LNCaP clone FGC (cell line): ENCODE data around the gene POLR2E.

Experiments
- DNase-seq: peaks from one replicate; pipeline ENCODE4 v3.0.0-alpha.2; 2011; ENCODE audit warnings: low read depth
- H3K4me3 ChIP-seq: 2 replicates; pipeline ENCODE4 v1.5.1; 2011; ENCODE audit warnings: mild to moderate bottlenecking, low read depth, low read length, control low read depth
- TF ChIP-seq, protein P1 (sequence below): IDR thresholded peaks from 2 replicates; pipeline ENCODE4 v1.5.1; 2012; ENCODE audit warnings: mild to moderate bottlenecking; ENCODE audit not compliant: control insufficient read depth, insufficient read depth; ENCODE audit errors: extremely low read depth

Gene POLR2E

DNA sequence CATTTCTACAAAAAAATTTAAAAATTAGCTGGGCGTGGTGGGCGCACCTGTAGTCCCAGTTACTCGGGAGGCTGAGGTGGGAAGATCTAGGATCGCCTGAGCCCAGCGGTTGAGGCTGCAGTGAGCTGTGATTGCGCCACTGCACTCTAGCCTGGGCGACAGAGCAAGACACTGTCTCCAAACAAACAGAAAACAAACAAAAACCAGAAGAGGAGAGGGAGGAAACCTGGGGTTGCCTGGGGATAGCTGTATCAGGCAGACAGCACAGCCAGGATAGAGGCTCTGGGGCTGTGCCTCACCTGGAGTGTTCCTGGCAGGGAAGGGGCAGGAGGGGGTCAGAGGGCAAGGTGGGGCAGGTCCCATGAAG, 2.6 kb upstream of the POLR2E start:
- peak; percentile 50 for DNase-seq
- H3K4me3 ChIP-seq: no peak overlapping the region

DNA sequence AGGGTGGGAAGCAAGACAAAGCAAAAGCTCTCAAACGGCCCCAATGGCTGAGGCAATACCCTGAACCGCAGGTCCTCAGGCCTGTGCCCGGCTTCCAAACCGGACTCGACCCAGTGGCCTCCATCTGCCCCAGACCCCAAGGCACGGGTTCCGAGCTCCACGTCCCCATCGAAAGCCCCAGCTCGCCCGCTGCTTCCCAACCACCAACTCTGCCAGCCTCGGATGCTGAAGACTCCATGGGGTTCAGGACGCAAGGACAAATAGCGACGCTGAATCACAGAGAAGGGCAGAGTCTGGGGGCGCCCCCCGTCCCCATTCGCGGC, 559 bp downstream of the POLR2E start:
- TF ChIP-seq, protein P1, sequence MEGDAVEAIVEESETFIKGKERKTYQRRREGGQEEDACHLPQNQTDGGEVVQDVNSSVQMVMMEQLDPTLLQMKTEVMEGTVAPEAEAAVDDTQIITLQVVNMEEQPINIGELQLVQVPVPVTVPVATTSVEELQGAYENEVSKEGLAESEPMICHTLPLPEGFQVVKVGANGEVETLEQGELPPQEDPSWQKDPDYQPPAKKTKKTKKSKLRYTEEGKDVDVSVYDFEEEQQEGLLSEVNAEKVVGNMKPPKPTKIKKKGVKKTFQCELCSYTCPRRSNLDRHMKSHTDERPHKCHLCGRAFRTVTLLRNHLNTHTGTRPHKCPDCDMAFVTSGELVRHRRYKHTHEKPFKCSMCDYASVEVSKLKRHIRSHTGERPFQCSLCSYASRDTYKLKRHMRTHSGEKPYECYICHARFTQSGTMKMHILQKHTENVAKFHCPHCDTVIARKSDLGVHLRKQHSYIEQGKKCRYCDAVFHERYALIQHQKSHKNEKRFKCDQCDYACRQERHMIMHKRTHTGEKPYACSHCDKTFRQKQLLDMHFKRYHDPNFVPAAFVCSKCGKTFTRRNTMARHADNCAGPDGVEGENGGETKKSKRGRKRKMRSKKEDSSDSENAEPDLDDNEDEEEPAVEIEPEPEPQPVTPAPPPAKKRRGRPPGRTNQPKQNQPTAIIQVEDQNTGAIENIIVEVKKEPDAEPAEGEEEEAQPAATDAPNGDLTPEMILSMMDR: no peak
- DNase-seq: no peak
- H3K4me3 ChIP-seq: peak overlapping the region; percentile 97

More for the DNA sequence above, 2.6 kb upstream of the POLR2E start:
- TF ChIP-seq, protein P1: no peak

DNA sequence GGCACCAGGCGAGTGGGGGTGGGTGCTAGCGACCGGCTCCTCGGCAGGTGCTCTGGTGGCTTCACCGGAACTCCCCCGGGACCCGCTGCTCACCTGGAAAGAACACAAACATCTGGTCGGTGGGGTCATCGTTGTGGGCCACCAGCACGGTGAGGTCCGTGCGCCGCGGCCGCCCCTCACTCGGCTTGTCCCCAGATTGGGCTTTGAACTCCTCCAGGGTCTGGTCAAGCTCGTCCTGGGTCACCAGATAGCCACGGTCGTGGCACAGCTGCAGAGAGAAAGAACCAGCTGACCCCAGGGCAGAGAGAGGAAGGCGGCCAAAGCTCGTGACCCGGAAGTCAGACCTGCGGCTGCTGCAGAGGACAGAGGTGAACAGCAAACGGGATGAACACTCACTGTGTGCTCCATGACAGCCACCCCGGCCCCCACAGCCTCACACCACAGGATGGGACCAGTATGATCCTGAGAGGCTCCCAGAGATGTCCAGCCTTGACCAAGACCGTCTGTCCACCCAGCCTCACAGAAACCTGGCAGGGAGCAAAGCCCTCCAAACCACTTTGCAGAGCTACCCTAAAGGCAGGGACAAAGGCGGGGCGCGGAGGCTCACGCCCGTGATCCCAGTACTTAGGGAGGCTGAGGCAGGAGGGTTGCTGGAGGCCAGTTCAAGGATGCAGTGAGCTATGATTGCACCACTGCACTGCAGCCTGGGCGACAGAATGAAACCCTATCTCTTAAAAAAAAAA, 1.2 kb downstream of the POLR2E start:
- TF ChIP-seq, protein P1: no peak
- peak overlapping the region; percentile 97 for H3K4me3 ChIP-seq
- no peak for DNase-seq

DNA sequence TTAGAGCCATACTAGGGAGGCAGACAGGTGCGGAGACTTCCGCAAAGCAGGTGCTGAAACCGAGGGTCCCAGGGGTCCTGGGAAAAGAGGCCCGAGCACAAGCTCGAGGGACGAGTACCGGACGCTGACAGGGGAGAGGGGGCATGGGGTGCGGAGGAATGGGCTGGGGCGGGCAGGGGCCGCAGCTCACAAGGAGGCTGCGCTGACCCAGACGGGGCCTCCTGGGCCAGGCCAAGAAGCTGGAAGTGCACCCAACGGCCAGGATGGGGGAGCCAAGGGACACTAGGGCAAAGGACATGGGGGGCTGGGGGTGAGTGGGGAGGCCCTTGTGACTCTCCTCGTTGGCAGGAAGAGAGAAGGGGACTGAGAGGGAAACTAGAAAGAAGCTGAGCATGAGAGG, 1.8 kb downstream of the POLR2E start:
- H3K4me3 ChIP-seq: peak overlapping the region; percentile 97
- TF ChIP-seq, protein P1: no peak
- no peak for DNase-seq

DNA sequence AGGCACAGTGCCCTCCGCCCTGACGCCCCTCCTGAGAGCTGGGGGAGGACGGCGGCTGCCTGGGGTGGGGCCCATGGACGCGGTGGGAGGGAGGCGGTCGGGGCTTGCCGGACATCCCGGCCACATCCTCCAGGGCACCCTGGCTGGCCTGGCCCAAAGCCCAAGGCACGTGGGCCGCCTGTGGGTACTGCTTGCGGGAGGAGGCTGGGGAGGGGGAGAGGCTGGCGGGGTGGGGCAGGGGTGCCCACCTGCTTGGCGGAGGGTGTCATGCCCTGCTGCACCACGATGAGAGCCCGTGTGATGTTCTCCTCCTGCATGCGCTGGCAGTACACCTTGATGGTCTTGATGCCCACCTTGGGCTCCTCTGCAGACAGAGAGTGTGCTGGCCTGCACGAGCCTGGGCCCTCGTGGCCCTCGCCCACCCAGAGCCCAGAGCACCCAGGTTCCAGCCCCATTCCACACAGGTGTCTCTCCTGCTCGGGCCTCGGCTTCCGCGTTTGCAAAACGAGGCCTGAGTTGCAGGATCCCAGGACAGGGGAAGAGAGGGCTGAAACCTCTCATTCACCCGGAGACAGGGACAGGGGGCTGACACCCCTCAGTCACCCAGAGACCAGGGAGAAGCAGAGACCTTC, 3.5 kb downstream of the POLR2E start:
- TF ChIP-seq, protein P1: no peak
- no peak overlapping the region for H3K4me3 ChIP-seq
- no peak for DNase-seq

DNA sequence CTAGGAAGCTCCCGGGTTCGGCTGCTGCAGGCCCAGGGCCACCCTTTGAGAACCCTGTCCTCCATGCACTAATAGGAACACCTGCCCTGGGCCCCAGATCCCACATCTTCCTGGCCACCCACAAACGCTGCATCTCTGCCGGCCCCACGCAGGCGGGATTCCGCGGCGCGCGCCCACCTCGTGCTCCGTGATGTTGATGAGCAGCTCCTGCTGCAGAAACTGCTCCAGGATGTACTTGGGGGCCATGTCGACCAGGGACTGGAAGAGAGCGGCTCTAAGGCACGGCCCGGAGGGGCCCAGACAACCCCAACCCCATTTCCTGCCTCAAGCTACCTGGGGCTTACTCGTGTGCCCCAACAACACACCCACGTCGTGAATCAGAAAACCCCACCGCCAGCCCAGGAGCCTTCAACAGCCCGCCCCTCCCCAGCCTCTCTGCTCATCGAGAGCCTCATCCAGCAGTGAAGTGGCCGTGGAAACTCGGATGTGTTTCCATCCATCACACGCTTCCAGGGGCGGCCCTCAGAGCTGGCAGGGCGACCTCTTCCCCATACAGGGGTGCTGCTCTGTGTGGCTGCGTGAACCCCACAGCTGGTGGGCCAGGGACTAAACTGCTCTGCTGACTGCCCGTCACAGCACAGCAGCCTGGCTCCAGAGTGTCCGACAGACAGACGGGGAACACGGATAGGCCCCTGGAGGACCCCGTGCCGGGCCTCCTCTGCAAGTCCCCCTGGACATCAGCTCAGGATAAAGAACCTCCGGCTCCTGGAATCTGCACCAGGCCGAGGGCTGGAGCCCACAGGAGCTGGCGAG, 4.2 kb downstream of the POLR2E start:
- TF ChIP-seq, protein P1: no peak
- no peak for DNase-seq
- no peak overlapping the region for H3K4me3 ChIP-seq
